ENCODE data around the gene FAM151B. TPM values are rescaled to one million over a fixed set of nuclear protein-coding genes. Genes with fewer than 3 reads are reported as not detected.

Gene FAM151B
- total and polyA plus RNA-seq, 2 of the 8 experiments (the other 6 are each of a cell fraction or from before 2014, with no cell fraction given) = 0.62 to 1.1 TPM

DNA sequence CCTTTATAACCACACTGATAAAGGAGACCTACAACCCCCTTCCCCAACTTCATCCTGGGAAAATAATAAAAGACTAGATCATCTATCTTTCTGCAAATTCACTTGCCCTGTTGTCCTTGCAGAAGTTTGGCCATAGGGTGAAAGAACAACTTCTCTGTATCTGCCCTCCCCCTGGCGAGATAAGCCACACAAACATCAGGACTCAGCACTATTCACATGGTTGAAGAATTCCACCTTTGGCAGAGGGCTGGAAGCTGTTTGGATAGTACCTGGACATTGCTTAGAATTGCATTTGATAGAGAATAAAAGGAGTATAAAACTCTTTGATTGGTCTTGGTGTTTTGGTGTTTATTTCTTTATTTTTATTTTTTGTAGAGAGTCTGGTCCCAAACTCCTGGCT, 16.9 kb downstream of the FAM151B start:
- H3K27ac ChIP-seq (ENCODE audit: low read depth, low read length) = no peak overlapping the region
- CTCF ChIA-PET (ENCODE audit: partially characterized antibody) = no interaction called here
- no peak overlapping the region for H2AFZ ChIP-seq (ENCODE audit: low read length)
- H3K23ac ChIP-seq (ENCODE audit: insufficient read length) = no peak overlapping the region
- no peak overlapping the region for H2BK120ac ChIP-seq (replicated peaks; ENCODE audit: low read depth, low read length)
- no peak overlapping the region for H2BK20ac ChIP-seq (ENCODE audit: low read length)
- no peak overlapping the region for H2BK15ac ChIP-seq (ENCODE audit: low read length)
- H4K20me1 ChIP-seq (replicated peaks in 1 of 2; ENCODE audit: control insufficient read depth in 1 of 2, insufficient read depth in 2 of 2, low read length in 2 of 2) = no peaks in the 10 kb centered on the region
- H3K36me3 ChIP-seq (ENCODE audit: control insufficient read depth in 2 of 4, insufficient read depth in 4 of 4, low read length in 3 of 4) = no peaks in the 10 kb centered on the region
- H3K23me2 ChIP-seq (ENCODE audit: low read depth, low read length) = no peaks in the 10 kb centered on the region
- H3K56ac ChIP-seq (replicated peaks; ENCODE audit: insufficient read length, low read depth, low read length) = no peak overlapping the region
- H3K4me3 ChIP-seq (ENCODE audit: extremely low read depth in 1 of 4, insufficient read depth in 2 of 4, low read depth in 3 of 4, low read length in 4 of 4) = no peak overlapping the region
- DNase-seq (ENCODE audit: low read depth in 1 of 2, low spot score in 2 of 2) (no peak), FAIRE-seq (no peak)
- H4K8ac ChIP-seq (ENCODE audit: extremely low read depth, insufficient read depth, low read length) = no peak overlapping the region
- no peaks in the 10 kb centered on the region for H3K27me3 ChIP-seq (replicated peaks in 1 of 4; ENCODE audit: control insufficient read depth in 3 of 4, extremely low read depth in 1 of 4, insufficient read depth in 3 of 4, low read length in 3 of 4)
- H4K91ac ChIP-seq (replicated peaks; ENCODE audit: insufficient read length, low read length) = no peak overlapping the region
- no peak overlapping the region for H2BK12ac ChIP-seq (ENCODE audit: low read depth, low read length)
- 85% methylated on average over 1 of the region's 1 CpG; no CpG with 5 or more reads in 1 of the 2 experiments for WGBS, 2 experiments (ENCODE audit: extremely low coverage in 1 of 2, insufficient coverage in 1 of 2, insufficient read length in 1 of 2, insufficient replicate concordance in 2 of 2, low coverage in 1 of 2, low lambda C conversion rate in 2 of 2, missing lambda C conversion rate in 1 of 2)
- 0 out of 7 replicates have a peak, but pooled peaks cover 0 to 2% (median 0%) of the 10 kb centered on the region in 4 experiments for H3K4me1 ChIP-seq (replicated peaks in 1 of 4; ENCODE audit: control insufficient read depth in 3 of 4, insufficient read depth in 4 of 4, low read length in 3 of 4)
- no peak overlapping the region for H3K14ac ChIP-seq (ENCODE audit: insufficient read length)
- H3K9ac ChIP-seq (replicated peaks in 1 of 4; ENCODE audit: extremely low read depth in 1 of 4, low read depth in 3 of 4, low read length in 3 of 4) = no peak overlapping the region
- no peaks in the 10 kb centered on the region for H3K9me3 ChIP-seq (ENCODE audit: insufficient read depth in 2 of 2, low read depth in 1 of 2, low read length in 1 of 2)
- H3K79me1 ChIP-seq (ENCODE audit: low read depth, low read length) = no peaks in the 10 kb centered on the region
- no peak overlapping the region for H3K4ac ChIP-seq (replicated peaks; ENCODE audit: insufficient read length, low read depth, low read length)
- H2BK5ac ChIP-seq (ENCODE audit: low read depth, low read length) = no peak overlapping the region
- H4K5ac ChIP-seq (ENCODE audit: insufficient read length, low read depth, low read length) = no peak overlapping the region
- no peaks in the 10 kb centered on the region for H3K79me2 ChIP-seq (ENCODE audit: control insufficient read depth in 1 of 2, insufficient read depth in 2 of 2, low read length in 2 of 2)
- POLR2A ChIA-PET (ENCODE audit: partially characterized antibody) = no interaction called here
- no peak overlapping the region for H3K4me2 ChIP-seq (ENCODE audit: insufficient read depth in 1 of 2, low read depth in 2 of 2, low read length in 2 of 2)
- no peak overlapping the region for H3K18ac ChIP-seq (ENCODE audit: extremely low read depth, low read length)
- no peak overlapping the region for H2AK5ac ChIP-seq (ENCODE audit: low read depth, low read length)
- TF ChIP-seq SP2 (IDR thresholded peaks at IDR 0.05; ENCODE audit: low read length) = no peak
- no peak for TF ChIP-seq BCL11A (IDR thresholded peaks at IDR 0.05; ENCODE audit: low read depth in 2 of 2, low read length in 2 of 2)
- no peak for TF ChIP-seq SIRT6 (IDR thresholded peaks at IDR 0.05; ENCODE audit: low read length)
- no peak for TF ChIP-seq GABPA (IDR thresholded peaks at IDR 0.05; ENCODE audit: borderline replicate concordance, insufficient read depth, low read length)
- TF ChIP-seq, protein P1, sequence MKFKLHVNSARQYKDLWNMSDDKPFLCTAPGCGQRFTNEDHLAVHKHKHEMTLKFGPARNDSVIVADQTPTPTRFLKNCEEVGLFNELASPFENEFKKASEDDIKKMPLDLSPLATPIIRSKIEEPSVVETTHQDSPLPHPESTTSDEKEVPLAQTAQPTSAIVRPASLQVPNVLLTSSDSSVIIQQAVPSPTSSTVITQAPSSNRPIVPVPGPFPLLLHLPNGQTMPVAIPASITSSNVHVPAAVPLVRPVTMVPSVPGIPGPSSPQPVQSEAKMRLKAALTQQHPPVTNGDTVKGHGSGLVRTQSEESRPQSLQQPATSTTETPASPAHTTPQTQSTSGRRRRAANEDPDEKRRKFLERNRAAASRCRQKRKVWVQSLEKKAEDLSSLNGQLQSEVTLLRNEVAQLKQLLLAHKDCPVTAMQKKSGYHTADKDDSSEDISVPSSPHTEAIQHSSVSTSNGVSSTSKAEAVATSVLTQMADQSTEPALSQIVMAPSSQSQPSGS (IDR thresholded peaks at IDR 0.05; ENCODE audit: low read length) = no peak
- TF ChIP-seq NANOG (IDR thresholded peaks at IDR 0.05; ENCODE audit: insufficient read depth, low read depth, low read length, poor library complexity, severe bottlenecking) = no peak
- TF ChIP-seq SAP30 (IDR thresholded peaks at IDR 0.05; ENCODE audit: insufficient read depth, insufficient replicate concordance, low read length) = no peak
- TF ChIP-seq, protein P2, sequence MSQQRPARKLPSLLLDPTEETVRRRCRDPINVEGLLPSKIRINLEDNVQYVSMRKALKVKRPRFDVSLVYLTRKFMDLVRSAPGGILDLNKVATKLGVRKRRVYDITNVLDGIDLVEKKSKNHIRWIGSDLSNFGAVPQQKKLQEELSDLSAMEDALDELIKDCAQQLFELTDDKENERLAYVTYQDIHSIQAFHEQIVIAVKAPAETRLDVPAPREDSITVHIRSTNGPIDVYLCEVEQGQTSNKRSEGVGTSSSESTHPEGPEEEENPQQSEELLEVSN (IDR thresholded peaks at IDR 0.05) = no peak
- TF ChIP-seq, protein P3, sequence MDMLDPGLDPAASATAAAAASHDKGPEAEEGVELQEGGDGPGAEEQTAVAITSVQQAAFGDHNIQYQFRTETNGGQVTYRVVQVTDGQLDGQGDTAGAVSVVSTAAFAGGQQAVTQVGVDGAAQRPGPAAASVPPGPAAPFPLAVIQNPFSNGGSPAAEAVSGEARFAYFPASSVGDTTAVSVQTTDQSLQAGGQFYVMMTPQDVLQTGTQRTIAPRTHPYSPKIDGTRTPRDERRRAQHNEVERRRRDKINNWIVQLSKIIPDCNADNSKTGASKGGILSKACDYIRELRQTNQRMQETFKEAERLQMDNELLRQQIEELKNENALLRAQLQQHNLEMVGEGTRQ (IDR thresholded peaks at IDR 0.05; ENCODE audit: low read length) = no peak
- no peak for TF ChIP-seq RAD21 (IDR thresholded peaks at IDR 0.05 in 1 of 2, conservative IDR thresholded peaks at IDR 0.05 in 1 of 2; ENCODE audit: low read depth in 2 of 2, low read length in 2 of 2)
